Uterus (tissue), 2 donors: Measurements from ENCODE around the gene PAAF1.

Experiments used
- CTCF ChIP-seq, 4 experiments: fragments of 200-600 bp in 2 of 4; fragments of 450-650 bp in 2 of 4; sonication (generic) in 2 of 4; IDR thresholded peaks; one replicate each; pipeline ENCODE4 v1.5.1; 2016 to 2019; ENCODE audit warnings: antibody characterized with exemption in 4 of 4, mild to moderate bottlenecking in 2 of 4, moderate library complexity in 1 of 4
- POLR2A ChIP-seq, 2 donors: fragments of 450-650 bp; IDR thresholded peaks; one replicate each; pipeline ENCODE4 v1.6.1; 2016; ENCODE audit warnings: antibody characterized with exemption in 2 of 2, mild to moderate bottlenecking in 1 of 2, moderate library complexity in 1 of 2

- TF ChIP-seq CTCF (IDR thresholded peaks at IDR 0.05) (no peak), POLR2A (IDR thresholded peaks at IDR 0.05) (no peak)
These were observed 18.0 kb downstream of the PAAF1 start for GRCh38 chr11:73894725-73895335.
